ENCODE data around the gene TTYH3. TPM values are rescaled to one million over a fixed set of nuclear protein-coding genes. Genes with fewer than 3 reads are reported as not detected.

The TTYH3 gene
- total RNA-seq, 1 experiment from 2014 or later, result 18.3 TPM

- no peak for DNase-seq (ENCODE audit: low read depth)
Observed at GRCh38 chr7:2708547-2709310, 76.9 kb downstream of the TTYH3 start.

DNA sequence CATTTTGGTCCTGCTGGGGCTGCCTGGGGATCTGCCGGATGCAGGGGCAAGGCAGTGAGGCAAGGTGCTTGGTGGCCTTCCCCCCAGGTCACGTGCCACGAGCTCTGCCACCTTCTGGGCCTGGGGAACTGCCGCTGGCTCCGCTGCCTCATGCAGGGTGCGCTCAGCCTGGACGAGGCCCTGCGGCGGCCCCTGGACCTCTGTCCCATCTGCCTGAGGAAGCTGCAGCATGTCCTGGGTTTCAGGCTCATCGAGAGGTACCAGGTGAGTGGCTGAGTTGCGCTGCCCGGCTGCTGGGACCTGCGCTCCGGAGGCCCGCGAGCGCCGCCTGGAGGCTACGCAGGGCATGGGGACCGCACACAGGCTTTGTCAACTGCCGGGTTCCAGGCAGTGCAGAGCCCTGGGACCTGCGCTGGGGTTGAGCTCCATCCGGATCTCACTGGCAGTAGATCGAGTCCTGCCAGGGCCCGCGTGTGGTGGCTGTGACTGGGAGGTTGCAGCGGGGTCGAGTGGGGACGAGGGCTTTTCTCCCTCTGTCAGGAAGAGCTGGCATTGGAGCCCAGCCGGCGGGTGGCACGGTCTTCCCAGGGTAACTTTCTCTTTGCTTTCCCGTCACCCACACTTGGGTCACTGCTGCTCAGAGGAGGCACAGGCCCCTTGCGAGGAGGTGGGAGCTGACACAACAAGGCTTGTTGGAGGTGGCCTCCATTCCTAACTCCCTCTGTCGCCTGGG lies 77.9 kb downstream of the TTYH3 start:
- DNase-seq (ENCODE audit: low read depth), result peak; percentile 80

GRCh38 chr7:2710286-2710655 lies 78.5 kb downstream of the TTYH3 start:
- DNase-seq (ENCODE audit: low read depth), result no peak

GRCh38 chr7:2710901-2711551 lies 79.2 kb downstream of the TTYH3 start:
- no peak for DNase-seq (ENCODE audit: low read depth)

GRCh38 chr7:2711895-2712675 lies 80.3 kb downstream of the TTYH3 start:
- DNase-seq (ENCODE audit: low read depth), result no peak

DNA sequence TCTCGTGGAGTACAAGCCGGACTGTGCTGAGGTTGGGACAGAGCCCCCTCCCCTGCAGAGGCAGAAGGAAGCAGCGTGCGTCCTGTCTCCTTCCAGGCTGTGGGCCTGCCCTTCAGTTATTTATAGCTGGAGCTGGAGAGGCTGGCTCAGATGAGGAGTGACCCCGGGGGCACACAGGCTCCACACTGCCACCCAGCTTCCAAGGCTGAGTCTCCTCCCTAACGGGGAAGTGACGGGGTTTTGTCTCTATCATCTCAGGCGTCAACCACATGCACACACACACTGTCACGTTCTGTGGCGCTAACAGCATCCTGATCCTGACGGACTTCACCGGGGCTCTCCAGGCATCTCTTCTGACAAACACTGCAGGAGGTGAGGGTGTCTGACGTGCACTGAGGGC lies 81.6 kb downstream of the TTYH3 start:
- DNase-seq (ENCODE audit: low read depth), result no peak

GRCh38 chr7:2713978-2714377 lies 82.2 kb downstream of the TTYH3 start:
- no peak for DNase-seq (ENCODE audit: low read depth)

Other genes starting within 250 kb of the TTYH3 start
- 6.3 and 7.6 TPM in 2 replicates for gene CHST12, start 228.4 kb upstream of the TTYH3 start, total RNA-seq (2014; rRNA removed; shearing (Covaris generic))
- not detected in 2 replicates for gene GRIFIN, start 155.6 kb upstream of the TTYH3 start, total RNA-seq (2014; rRNA removed; shearing (Covaris generic))
- gene LFNG, start 112.2 kb upstream of the TTYH3 start, total RNA-seq (2014; rRNA removed; shearing (Covaris generic)), result 16.1 and 24.2 TPM in 2 replicates
- 42.6 and 59.9 TPM in 2 replicates for gene BRAT1, start 76.5 kb upstream of the TTYH3 start, total RNA-seq (2014; rRNA removed; shearing (Covaris generic))
- gene IQCE, start 73.0 kb upstream of the TTYH3 start, total RNA-seq (2014; rRNA removed; shearing (Covaris generic)), result 7.6 and 11.3 TPM in 2 replicates
- gene AMZ1, start 56.2 kb downstream of the TTYH3 start, total RNA-seq (2014; rRNA removed; shearing (Covaris generic)), result 0.29 TPM in 1 of 2 replicates, not detected in the other
- 6.3 and 7.5 TPM in 2 replicates for gene GNA12, start 212.3 kb downstream of the TTYH3 start, total RNA-seq (2014; rRNA removed; shearing (Covaris generic))